Adrenal gland (tissue), 5 donors: ENCODE measurements around the gene SDC3.

ENCODE experiments used
- POLR2A ChIP-seq, 2 donors: fragments of 450-650 bp; IDR thresholded peaks; one replicate each; pipeline ENCODE4 v1.6.1; 2017; ENCODE audit warnings: antibody characterized with exemption in 2 of 2, mild to moderate bottlenecking in 2 of 2, moderate library complexity in 1 of 2
- TF ChIP-seq, protein P1 (sequence below), 6 experiments: fragments of 450-650 bp in 4 of 6; fragments of 200-600 bp in 2 of 6; sonication (generic) in 1 of 6; IDR thresholded peaks; 1 replicate in 5 of 6; 2 replicates in 1 of 6; pipeline versions ENCODE4 v1.5.1 to v1.8.0; 2016 to 2021; ENCODE audit warnings: antibody characterized with exemption in 6 of 6, mild to moderate bottlenecking in 2 of 6, moderate library complexity in 1 of 6
- donor health status: DM: no; HTN: no; CAD: no.

DNA sequence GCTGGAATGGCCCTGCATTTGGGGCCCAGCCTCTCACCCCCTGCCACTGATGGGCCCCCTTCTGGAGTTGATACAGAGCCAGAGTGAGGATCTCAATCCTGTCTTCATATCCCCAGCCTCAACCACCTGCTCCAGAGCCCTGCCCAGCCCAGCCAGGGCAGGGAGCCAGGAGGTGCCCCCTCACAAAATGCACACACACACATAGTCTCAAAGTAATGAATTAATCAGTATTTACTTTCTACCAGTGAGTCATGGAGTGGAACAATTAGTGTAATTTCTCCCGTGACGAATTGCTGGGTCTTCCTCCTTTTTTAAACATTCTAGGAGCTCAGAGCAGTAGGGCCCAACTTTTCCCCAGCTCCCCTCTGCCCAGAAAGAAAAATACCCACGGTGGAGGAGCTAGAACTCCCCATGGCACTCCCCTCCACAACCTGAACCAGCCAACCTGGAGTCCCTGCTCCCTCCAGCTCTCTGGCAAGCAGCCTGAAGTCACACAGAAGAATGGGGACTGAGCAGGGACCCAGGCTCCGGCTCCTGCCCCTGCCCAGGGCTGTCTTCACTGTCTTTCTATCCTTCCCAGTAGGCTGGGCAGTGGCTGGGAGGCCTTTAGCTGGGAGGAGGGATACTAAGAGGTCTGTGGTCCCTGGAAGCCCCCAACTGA lies 29.3 kb downstream of the SDC3 start:
- TF ChIP-seq, protein P1, sequence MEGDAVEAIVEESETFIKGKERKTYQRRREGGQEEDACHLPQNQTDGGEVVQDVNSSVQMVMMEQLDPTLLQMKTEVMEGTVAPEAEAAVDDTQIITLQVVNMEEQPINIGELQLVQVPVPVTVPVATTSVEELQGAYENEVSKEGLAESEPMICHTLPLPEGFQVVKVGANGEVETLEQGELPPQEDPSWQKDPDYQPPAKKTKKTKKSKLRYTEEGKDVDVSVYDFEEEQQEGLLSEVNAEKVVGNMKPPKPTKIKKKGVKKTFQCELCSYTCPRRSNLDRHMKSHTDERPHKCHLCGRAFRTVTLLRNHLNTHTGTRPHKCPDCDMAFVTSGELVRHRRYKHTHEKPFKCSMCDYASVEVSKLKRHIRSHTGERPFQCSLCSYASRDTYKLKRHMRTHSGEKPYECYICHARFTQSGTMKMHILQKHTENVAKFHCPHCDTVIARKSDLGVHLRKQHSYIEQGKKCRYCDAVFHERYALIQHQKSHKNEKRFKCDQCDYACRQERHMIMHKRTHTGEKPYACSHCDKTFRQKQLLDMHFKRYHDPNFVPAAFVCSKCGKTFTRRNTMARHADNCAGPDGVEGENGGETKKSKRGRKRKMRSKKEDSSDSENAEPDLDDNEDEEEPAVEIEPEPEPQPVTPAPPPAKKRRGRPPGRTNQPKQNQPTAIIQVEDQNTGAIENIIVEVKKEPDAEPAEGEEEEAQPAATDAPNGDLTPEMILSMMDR (IDR thresholded peaks at IDR 0.05), result no peak
- TF ChIP-seq POLR2A (IDR thresholded peaks at IDR 0.05), result no peak
